Pulmonary artery endothelial cell (primary cell): ENCODE measurements around the gene PTPN3. TPM values are rescaled to one million over a fixed set of nuclear protein-coding genes. Genes with fewer than 3 reads are reported as not detected.
"Not testable (repeated sequence)": the region's sequence is repeated elsewhere in the genome, so short reads cannot be mapped to it uniquely, and the experiment has no call there.

Experiments
- DNase-seq: peaks from one replicate; pipeline ENCODE4 v3.0.0-alpha.2; 2011; ENCODE audit warnings: low read depth, low spot score
- total RNA-seq: library from RNA; depleted of rRNA; stranded (reverse); fragments of >200 nt; gene quantifications from 2 replicates; pipeline ENCODE4 v1.2.3, GENCODE V29; 2014

Gene PTPN3
- total RNA-seq, 1 donor from 2014 or later = 1.1 TPM

- no peak for DNase-seq
Measured at GRCh38 chr9:109349421-109349846, 148.7 kb downstream of the PTPN3 start.

- no peak for DNase-seq
Measured at GRCh38 chr9:109346904-109347303, 151.2 kb downstream of the PTPN3 start.

- no peak for DNase-seq
Measured at GRCh38 chr9:109344866-109345265, 153.2 kb downstream of the PTPN3 start.

GRCh38 chr9:109342878-109343277 is 155.2 kb downstream of the PTPN3 start:
- DNase-seq = no peak

DNA sequence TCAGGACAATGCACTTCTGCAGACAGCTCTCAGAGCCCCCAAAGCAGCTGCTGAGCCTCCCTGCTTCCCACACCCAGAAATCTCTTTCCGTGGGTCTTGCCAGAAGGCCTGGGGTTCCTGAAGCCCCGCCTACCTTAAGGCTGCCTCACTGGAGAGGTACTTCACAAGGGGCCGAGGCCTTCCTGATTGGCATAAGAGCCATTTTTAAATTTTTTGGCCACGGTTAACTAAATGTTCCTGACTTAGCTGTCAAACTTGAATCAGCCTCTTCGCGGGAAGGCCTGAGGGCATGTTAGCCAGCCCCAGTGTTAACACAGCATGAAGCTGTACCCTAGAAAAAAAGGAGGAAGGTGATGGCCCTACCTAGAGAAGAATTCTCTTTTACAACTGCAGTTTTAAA is 156.5 kb downstream of the PTPN3 start:
- no peak for DNase-seq

DNA sequence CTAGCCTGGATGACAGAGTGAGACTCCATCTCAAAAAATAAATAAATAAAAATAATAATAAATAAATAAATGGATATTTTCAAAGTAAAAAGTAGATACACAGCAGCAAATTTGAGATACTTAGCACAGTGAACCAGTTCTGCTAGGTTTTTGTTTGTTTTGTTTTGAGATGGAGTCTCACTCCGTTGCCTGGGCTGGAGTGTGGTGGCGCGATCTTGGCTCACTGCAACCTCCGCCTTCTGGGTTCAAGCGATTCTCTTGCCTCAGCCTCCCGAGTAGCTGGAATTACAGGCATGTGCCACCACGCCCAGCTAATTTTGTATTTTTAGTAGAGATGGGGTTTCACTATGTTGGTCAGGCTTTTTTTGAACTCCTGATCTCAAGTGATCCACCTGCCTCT is 157.1 kb downstream of the PTPN3 start:
- not testable (repeated sequence) for DNase-seq

GRCh38 chr9:109336409-109336808 is 161.7 kb downstream of the PTPN3 start:
- DNase-seq = no peak

GRCh38 chr9:109335929-109336328 is 162.2 kb downstream of the PTPN3 start:
- DNase-seq = no peak

GRCh38 chr9:109335121-109335520 is 163.0 kb downstream of the PTPN3 start:
- DNase-seq = no peak

DNA sequence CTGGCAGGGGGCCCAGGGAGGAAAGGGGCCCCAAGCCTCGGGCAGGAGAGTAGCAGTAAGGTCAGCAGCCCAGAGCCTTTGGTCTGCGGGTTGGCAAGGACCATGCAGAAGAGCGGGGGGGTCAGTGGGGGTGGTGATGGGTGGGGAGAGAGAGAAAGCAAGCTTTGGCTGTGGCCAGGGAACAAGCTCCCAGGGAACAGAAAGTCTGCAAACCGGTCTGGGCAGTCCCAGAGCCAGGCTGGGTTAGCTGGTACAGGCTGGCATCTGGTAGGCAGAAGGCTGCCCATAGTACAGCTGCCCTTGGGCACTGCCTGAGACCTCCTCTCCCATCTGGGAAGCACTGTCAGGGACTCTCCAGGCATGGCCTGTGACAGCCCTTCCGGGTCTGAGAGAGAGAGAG is 166.8 kb downstream of the PTPN3 start:
- DNase-seq = no peak

DNA sequence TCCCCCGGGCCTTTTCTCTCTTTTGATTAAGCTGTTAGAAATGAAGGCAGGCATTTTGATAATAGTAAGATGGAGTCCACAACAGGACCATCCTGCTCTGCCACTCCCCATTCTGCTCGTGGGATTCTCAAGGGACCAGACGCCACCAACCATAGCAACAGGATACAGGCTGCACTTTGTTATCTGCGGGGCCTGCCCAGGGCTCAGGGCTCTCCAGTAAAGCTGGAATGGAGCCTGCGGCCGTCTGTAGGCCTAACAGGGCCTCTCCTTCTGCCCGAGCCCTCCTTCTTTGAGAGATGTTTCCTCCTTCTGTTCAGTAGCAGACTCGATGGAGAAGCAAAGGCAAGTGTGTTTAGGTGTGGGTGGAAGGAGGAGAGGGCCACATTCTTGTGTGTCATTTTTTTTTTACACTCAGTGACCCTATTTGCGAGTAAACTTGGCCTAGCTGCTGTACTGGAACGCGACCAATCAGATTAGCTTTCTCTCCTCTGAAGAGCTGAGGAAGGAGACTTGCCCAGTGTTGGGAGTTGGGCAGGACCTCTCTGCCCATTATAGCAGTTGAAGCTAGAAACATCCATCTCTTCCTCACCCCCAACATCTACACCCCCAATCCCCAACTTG is 168.4 kb downstream of the PTPN3 start:
- no peak for DNase-seq

DNA sequence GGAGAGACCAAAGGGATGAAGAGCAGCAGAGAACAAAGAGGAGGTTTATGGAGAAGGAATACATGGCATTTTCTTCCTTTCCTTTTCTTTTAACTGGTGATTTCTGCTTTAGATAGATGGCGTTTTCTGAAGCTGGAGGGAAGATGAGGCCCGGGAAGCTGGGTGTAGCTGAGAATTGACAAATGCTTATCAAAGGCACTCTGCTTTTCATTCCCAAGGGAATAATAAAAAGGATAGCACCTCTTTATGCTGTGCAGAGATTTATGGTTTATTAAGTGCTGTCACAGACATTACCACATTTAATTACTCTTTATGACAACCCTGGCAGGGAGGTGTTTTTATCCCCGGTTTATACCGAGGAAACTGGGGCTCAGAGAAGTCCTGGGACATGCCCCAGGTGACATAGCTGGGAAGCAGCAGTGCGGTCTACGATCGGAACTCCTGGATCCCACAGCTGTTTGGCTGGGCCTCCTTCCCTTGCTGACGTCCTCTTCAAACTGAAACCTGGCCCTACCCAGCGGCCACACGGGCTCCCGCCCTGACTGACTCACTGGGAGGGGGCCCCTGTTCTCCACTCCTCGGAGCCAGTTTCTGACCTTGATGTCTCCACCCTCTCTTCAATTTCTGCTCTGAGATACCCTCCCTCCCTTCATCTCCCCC is 169.0 kb downstream of the PTPN3 start:
- no peak for DNase-seq

Other genes starting within 250 kb of the PTPN3 start
- 0.42 and 0.92 TPM in 2 replicates for gene EPB41L4B, start 177.2 kb downstream of the PTPN3 start, total RNA-seq